HG03097 (cell line): ENCODE results near the gene VAT1.
"Not testable (repeated sequence)": the region's sequence is repeated elsewhere in the genome, so short reads cannot be mapped to it uniquely, and the experiment has no call there.

Experiments used
- ATAC-seq: cut with Tn5 transposase; IDR thresholded peaks from one replicate; pipeline ENCODE4 v1.9.1; 2021; ENCODE audit not compliant: unreplicated experiment, low FRiP score

Gene VAT1

GRCh38 chr17:42975701-42976100, 46.5 kb downstream of the VAT1 start:
- ATAC-seq, result not testable (repeated sequence)

GRCh38 chr17:42975265-42975664, 46.9 kb downstream of the VAT1 start:
- no peak for ATAC-seq

GRCh38 chr17:42973323-42973722, 48.9 kb downstream of the VAT1 start:
- ATAC-seq, result not testable (repeated sequence)

GRCh38 chr17:42971589-42971988, 50.6 kb downstream of the VAT1 start:
- no peak for ATAC-seq

GRCh38 chr17:42969001-42969581, 53.1 kb downstream of the VAT1 start:
- no peak for ATAC-seq

- ATAC-seq, result no peak
Measured at GRCh38 chr17:42967925-42968324, 54.3 kb downstream of the VAT1 start.
